HCT116 (cell line): ENCODE results near the gene EGFL7. TPM values are rescaled to one million over a fixed set of nuclear protein-coding genes. Genes with fewer than 3 reads are reported as not detected.

Source experiments
- ATAC-seq: fragments of 200-7000 bp; cut with Tn5 transposase; 2 replicates; pipeline ENCODE4 v1.9.1; 2020; ENCODE audit warnings: mild to moderate bottlenecking, moderate library complexity
- BruUV-seq: library from RNA; stranded (reverse); fragments of 400-500 nt; replicated peaks from 2 replicates; lab custom pipeline; 2021; lab: Mats Ljungman, UMichigan
- CTCF ChIA-PET: fragments of 300-600 bp; sonication (Branson Sonifier 250); formaldehyde crosslinking; loops from one replicate; lab custom pipeline; 2021; ENCODE audit warnings: antibody characterized with exemption; lab: Charles Lee
- POLR2A ChIA-PET: fragments of 300-600, 350-600 bp; sonication (Branson Sonifier 250); formaldehyde crosslinking; loops from one replicate; lab custom pipeline; 2021; ENCODE audit warnings: antibody characterized with exemption; lab: Charles Lee
- RAD21 ChIA-PET, 2 experiments: fragments of 300-600 bp; sonication (Branson Sonifier 250); formaldehyde crosslinking; loops; one replicate each; lab custom pipeline; 2023; ENCODE audit warnings: low total read pairs in 2 of 2; ENCODE audit not compliant: uncharacterized antibody in 2 of 2, unreplicated experiment in 2 of 2, low non-redundant PET in 1 of 2; lab: Charles Lee
- DNase-seq: peaks from one replicate; pipeline ENCODE4 v3.0.0-alpha.2; 2010; ENCODE audit warnings: low read depth, low spot score
- H2AFZ ChIP-seq: fragments of 200-600 bp; shearing (Covaris generic), sonication (generic); 2 replicates; pipeline ENCODE4 v1.6.1; 2017; ENCODE audit warnings: low read depth, mixed run types, mixed read lengths, antibody characterized with exemption, low read length; ENCODE audit not compliant: poor library complexity, severe bottlenecking
- H3K27ac ChIP-seq: 2 replicates; pipeline ENCODE4 v1.5.1; 2012; ENCODE audit warnings: low read depth, low read length
- H3K27me3 ChIP-seq: fragments of 200-600 bp; sonication (generic); 2 replicates; pipeline ENCODE4 v1.6.1; 2016; ENCODE audit warnings: mixed run types, low read length, mixed read lengths; ENCODE audit not compliant: insufficient read depth
- H3K36me3 ChIP-seq, 2 experiments: fragments of 200-500 bp in 1 of 2; fragments of 200-600 bp in 1 of 2; sonication (Bioruptor generic) in 1 of 2; sonication (generic) in 1 of 2; 2 replicates each; pipeline versions ENCODE4 v1.5.1 to v1.6.1; 2014 to 2016; ENCODE audit warnings: low read length in 2 of 2, inconsistent platforms in 1 of 2, mixed read lengths in 1 of 2, mixed run types in 1 of 2; ENCODE audit not compliant: insufficient read depth in 2 of 2, control insufficient read depth in 1 of 2
- H3K4me1 ChIP-seq, 2 experiments: fragments of 200-600 bp in 1 of 2; sonication (generic) in 1 of 2; 2 replicates each; pipeline versions ENCODE4 v1.5.1 to v1.6.1; 2012 to 2017; ENCODE audit warnings: low read length in 2 of 2, inconsistent platforms in 1 of 2, mild to moderate bottlenecking in 1 of 2, mixed read lengths in 1 of 2, mixed run types in 1 of 2, moderate library complexity in 1 of 2; ENCODE audit not compliant: insufficient read depth in 2 of 2, control insufficient read depth in 1 of 2
- H3K4me2 ChIP-seq: fragments of 200-600 bp; sonication (generic); 2 replicates; pipeline ENCODE4 v1.6.1; 2017; ENCODE audit warnings: mixed run types, low read length, mixed read lengths
- H3K4me3 ChIP-seq, 2 experiments: fragments of 200-600 bp in 1 of 2; sonication (generic) in 1 of 2; replicated peaks in 1 of 2; 2 replicates each; pipeline ENCODE4 v1.5.1; 2011 to 2016; ENCODE audit warnings: low read length in 2 of 2, control low read depth in 1 of 2, low read depth in 1 of 2, mild to moderate bottlenecking in 1 of 2, mixed read lengths in 1 of 2, mixed run types in 1 of 2
- H3K79me2 ChIP-seq: fragments of 200-600 bp; sonication (generic); 2 replicates; pipeline ENCODE4 v1.6.1; 2017; ENCODE audit warnings: mild to moderate bottlenecking, mixed run types, low read length, moderate library complexity, mixed read lengths; ENCODE audit not compliant: insufficient read depth
- H3K9ac ChIP-seq: fragments of 200-600 bp; sonication (generic); 2 replicates; pipeline ENCODE4 v1.6.1; 2016; ENCODE audit warnings: low read length, mixed read lengths
- H3K9me2 ChIP-seq: fragments of 200-600 bp; sonication (generic), shearing (Covaris generic); 2 replicates; pipeline ENCODE4 v1.6.1; 2017; ENCODE audit warnings: mixed run types, mild to moderate bottlenecking, moderate library complexity; ENCODE audit not compliant: insufficient read depth
- H3K9me3 ChIP-seq, 2 experiments: fragments of 200-500 bp in 1 of 2; fragments of 200-600 bp in 1 of 2; sonication (Bioruptor generic) in 1 of 2; sonication (generic) in 1 of 2; 2 replicates each; pipeline ENCODE4 v1.6.1; 2014 to 2017; ENCODE audit warnings: low read length in 2 of 2, mixed read lengths in 2 of 2, inconsistent platforms in 1 of 2, low read depth in 1 of 2, mild to moderate bottlenecking in 1 of 2, mixed run types in 1 of 2, moderate library complexity in 1 of 2; ENCODE audit not compliant: control insufficient read depth in 1 of 2, insufficient read depth in 1 of 2
- H4K20me1 ChIP-seq: fragments of 200-600 bp; sonication (generic), shearing (Covaris generic); 2 replicates; pipeline ENCODE4 v1.6.1; 2017; ENCODE audit warnings: mixed run types, mild to moderate bottlenecking, moderate library complexity; ENCODE audit not compliant: insufficient read depth
- ATF3 ChIP-seq: IDR thresholded peaks from 2 replicates; pipeline ENCODE4 v1.6.1; 2012
- CBX3 ChIP-seq: IDR thresholded peaks from 2 replicates; pipeline ENCODE4 v1.6.1; 2012; ENCODE audit warnings: low read depth
- CTCF ChIP-seq, 3 experiments: fragments of 200-600 bp in 1 of 3; sonication (generic) in 1 of 3; IDR thresholded peaks in 2 of 3; conservative IDR thresholded peaks in 1 of 3; 2 replicates each; pipeline ENCODE4 v1.5.1; 2012 to 2017; ENCODE audit warnings: low read depth in 2 of 3, low read length in 2 of 3, antibody characterized with exemption in 1 of 3, borderline replicate concordance in 1 of 3, control low read depth in 1 of 3, mild to moderate bottlenecking in 1 of 3, mixed read lengths in 1 of 3, mixed run types in 1 of 3, moderate library complexity in 1 of 3; ENCODE audit not compliant: insufficient read depth in 1 of 3
- EGR1 ChIP-seq: IDR thresholded peaks from 2 replicates; pipeline ENCODE4 v1.6.1; 2012; ENCODE audit warnings: low read depth
- EZH2 ChIP-seq: fragments of 200-600 bp; sonication (generic); IDR thresholded peaks from 2 replicates; pipeline ENCODE4 v1.6.1; 2017; ENCODE audit warnings: antibody characterized with exemption, mixed run types
- EZH2phosphoT487 ChIP-seq: fragments of 200-600 bp; IDR thresholded peaks from 2 replicates; pipeline ENCODE4 v1.6.1; 2018; ENCODE audit warnings: antibody characterized with exemption, borderline replicate concordance
- FOSL1 ChIP-seq: IDR thresholded peaks from 2 replicates; pipeline ENCODE4 v1.6.1; 2012; ENCODE audit warnings: low read depth
- JUND ChIP-seq: IDR thresholded peaks from 2 replicates; pipeline ENCODE4 v1.6.1; 2012
- MAX ChIP-seq: IDR thresholded peaks from 2 replicates; pipeline ENCODE4 v1.6.1; 2012
- POLR2AphosphoS5 ChIP-seq: IDR thresholded peaks from 2 replicates; pipeline ENCODE4 v1.6.1; 2011; ENCODE audit warnings: mild to moderate bottlenecking, low read depth, low read length, moderate library complexity
- RAD21 ChIP-seq: IDR thresholded peaks from 2 replicates; pipeline ENCODE4 v1.6.1; 2012; ENCODE audit warnings: low read depth, mild to moderate bottlenecking
- REST ChIP-seq: IDR thresholded peaks from 2 replicates; pipeline ENCODE4 v1.6.1; 2012; ENCODE audit warnings: low read depth
- SIN3A ChIP-seq: IDR thresholded peaks from 2 replicates; pipeline ENCODE4 v1.6.1; 2012; ENCODE audit warnings: low read depth
- SP1 ChIP-seq: IDR thresholded peaks from 2 replicates; pipeline ENCODE4 v1.6.1; 2012; ENCODE audit warnings: low read depth
- SRF ChIP-seq: IDR thresholded peaks from 2 replicates; pipeline ENCODE4 v1.6.1; 2012; ENCODE audit warnings: low read depth
- TCF7L2 ChIP-seq: IDR thresholded peaks from 2 replicates; pipeline ENCODE4 v1.7.0; 2011; ENCODE audit warnings: borderline replicate concordance, inconsistent platforms; ENCODE audit not compliant: insufficient read depth, insufficient read length; ENCODE audit errors: extremely low read depth
- YY1 ChIP-seq: IDR thresholded peaks from 2 replicates; pipeline ENCODE4 v1.6.1; 2011; ENCODE audit warnings: low read length, low read depth, moderate library complexity, mild to moderate bottlenecking; ENCODE audit not compliant: insufficient replicate concordance; ENCODE audit errors: extremely low read depth
- ZBTB33 ChIP-seq: IDR thresholded peaks from 2 replicates; pipeline ENCODE4 v1.6.1; 2011; ENCODE audit warnings: mild to moderate bottlenecking, low read length, moderate library complexity; ENCODE audit not compliant: insufficient replicate concordance; ENCODE audit errors: extremely low read depth
- ZFX ChIP-seq: fragments of 450-650 bp; IDR thresholded peaks from 2 replicates; pipeline ENCODE4 v1.6.1; 2017
- ZNF274 ChIP-seq: fragments of 200-500 bp; sonication (Bioruptor generic); IDR thresholded peaks from 2 replicates; pipeline ENCODE4 v1.6.1; 2014; ENCODE audit warnings: mild to moderate bottlenecking, low read depth, low read length, inconsistent platforms
- intact Hi-C: fragments of 100-400 bp; cut with micrococcal nuclease; formaldehyde crosslinking; loops from 2 replicates; pipeline ENCODE4 v1.10.0; 2022
- total RNA-seq: library from RNA; stranded (reverse); gene quantifications from one replicate; pipeline ENCODE4 v1.2.1, GENCODE V29; 2021; ENCODE audit not compliant: unreplicated experiment

EGFL7 gene
- total RNA-seq, 1 experiment from 2014 or later = 82.0 TPM

GRCh38 chr9:136713550-136713949, 50.8 kb downstream of the EGFL7 start:
- Histone ChIP-seq H3K36me3 (no peaks in the 10 kb centered on the region; a peak in 1 of 4 replicates), H3K9ac (peak overlapping the region; percentile 69), H3K27ac (peak overlapping the region; percentile 64; the same call in 1 of the 2 replicates), H3K9me3 (no peaks in the 10 kb centered on the region), H3K4me1 (peaks cover 15 to 27% of the 10 kb centered on the region in 2 experiments), H3K4me2 (peak overlapping the region; percentile 78)
- intact Hi-C loops = no loop called here
- POLR2A ChIA-PET = interaction anchor here (1.7 kb wide), 1 partner anchor 15 kb away, joined by 4 read pairs; no protein-coding TSS in a partner anchor
- TF ChIP-seq ATF3 (no peak), FOSL1 (no peak), YY1 (no peak), POLR2AphosphoS5 (no peak), CTCF (IDR thresholded peaks at IDR 0.05 in 2 of 3, conservative IDR thresholded peaks at IDR 0.05 in 1 of 3; ENCODE audit: borderline replicate concordance in 1 of 3, insufficient read depth in 1 of 3, low read depth in 2 of 3, low read length in 2 of 3) (no peak), TCF7L2 (no peak), SP1 (no peak), SRF (no peak), EZH2 (no peak), SIN3A (no peak), EZH2phosphoT487 (no peak), ZBTB33 (no peak), ZFX (no peak), REST (no peak), JUND (no peak), RAD21 (no peak), ZNF274 (no peak), MAX (no peak), CBX3 (no peak), EGR1 (no peak)
- TF ChIP-seq, all 23 proteins: peak for 0
- Histone ChIP-seq H3K79me2 (no peaks in the 10 kb centered on the region; the same call in 1 of the 2 replicates), H3K4me3 (peak overlapping the region; percentile 56 to 64), H2AFZ (no peak overlapping the region), H3K9me2 (no peaks in the 10 kb centered on the region), H4K20me1 (no peaks in the 10 kb centered on the region), H3K27me3 (no peaks in the 10 kb centered on the region)
- BruUV-seq = no TSS peak
- ChIA-PET CTCF (interaction anchor here (1.4 kb wide), 1 partner anchor 16 kb away, joined by 3 read pairs; no protein-coding TSS in a partner anchor), RAD21 (no interaction called here)
- DNase-seq = no peak
- ATAC-seq = no peak
